Left lung (tissue), 10 donors: ENCODE data around the gene MAGI1. TPM values are rescaled to one million over a fixed set of nuclear protein-coding genes. Genes with fewer than 3 reads are reported as not detected.
A peak's percentile ranks its signal among the peaks of the same experiment; 100 is the strongest.

Experiments
- ATAC-seq: fragments of 200-7000 bp; cut with Tn5 transposase; one replicate; pipeline ENCODE4 v1.9.1; 2020; ENCODE audit warnings: moderate library complexity
- DNase-seq, 4 donors: peaks; one replicate each; pipeline ENCODE4 v3.0.0-alpha.2; 2013 to 2020
- H3K27ac ChIP-seq, 2 donors: fragments of 200-600 bp; sonication (generic) in 1 of 2; one replicate each; pipeline versions ENCODE4 v1.5.0 to v1.8.0; 2020 to 2021
- H3K27me3 ChIP-seq, 2 donors: fragments of 200-600 bp; sonication (generic) in 1 of 2; one replicate each; pipeline versions ENCODE4 v1.5.0 to v1.8.0; 2020 to 2021
- H3K36me3 ChIP-seq, 2 donors: fragments of 200-600 bp; sonication (generic) in 1 of 2; one replicate each; pipeline versions ENCODE4 v1.5.0 to v1.8.0; 2020 to 2021
- H3K4me1 ChIP-seq, 2 donors: fragments of 200-600 bp; one replicate each; pipeline ENCODE4 v1.8.0; 2021
- H3K4me3 ChIP-seq, 2 donors: fragments of 200-600 bp; sonication (generic) in 1 of 2; one replicate each; pipeline versions ENCODE4 v1.5.0 to v1.8.0; 2020 to 2021; ENCODE audit warnings: mild to moderate bottlenecking in 1 of 2
- H3K9me3 ChIP-seq, 2 donors: fragments of 200-600 bp; sonication (generic) in 1 of 2; one replicate each; pipeline versions ENCODE4 v1.5.0 to v1.8.0; 2020 to 2021
- CTCF ChIP-seq, 2 donors: fragments of 200-600 bp; sonication (generic) in 1 of 2; IDR thresholded peaks; one replicate each; pipeline versions ENCODE4 v1.5.0 to v1.8.0; 2021; ENCODE audit warnings: antibody characterized with exemption in 2 of 2
- intact Hi-C, 2 donors: fragments of 100-400 bp; cut with DNase I; formaldehyde crosslinking; loops; one replicate each; pipeline versions ENCODE4 v1.11.2 to v1.14.2; 2022
- polyA plus RNA-seq, 6 donors: library from polyadenylated mRNA; unstranded; fragments of 120-200 nt; gene quantifications; one replicate each; pipeline ENCODE4 v1.2.1, GENCODE V29; 2013; ENCODE audit not compliant: insufficient read length in 6 of 6
- total RNA-seq, 2 donors: library from RNA; stranded (reverse); fragmentation: NEBNext Ultra II Directional; extraction: Animal tissue kit (Norgen Biotek cat#: 25700); gene quantifications; one replicate each; pipeline ENCODE4 v1.2.1, GENCODE V29; 2021
- donor health status: DM: no; HTN: yes; CAD: no.
- donor health status: DM: no; HTN: no; CAD: no.

The MAGI1 gene
- total and polyA plus RNA-seq, 8 donors: 25.4 to 32.0 (median 28.7) TPM

- Histone ChIP-seq H3K4me1 (no peaks in the 10 kb centered on the region), H3K36me3 (no peaks in the 10 kb centered on the region), H3K27ac (no peak overlapping the region), H3K4me3 (no peak overlapping the region), H3K27me3 (no peaks in the 10 kb centered on the region), H3K9me3 (no peaks in the 10 kb centered on the region)
- ATAC-seq (peak; percentile 84), DNase-seq (no peak)
- no peak for TF ChIP-seq CTCF (IDR thresholded peaks at IDR 0.05)
- intact Hi-C loops: no loop called here
Observed at GRCh38 chr3:65888980-65889706, 149.6 kb downstream of the MAGI1 start.

GRCh38 chr3:65888196-65888595 is 150.5 kb downstream of the MAGI1 start:
- no peak overlapping the region for H3K27ac ChIP-seq
- H3K27me3 ChIP-seq: no peaks in the 10 kb centered on the region
- DNase-seq (no peak), ATAC-seq (no peak)
- peaks cover 4 to 6% of the 10 kb centered on the region in 2 donors for H3K4me1 ChIP-seq
- no peak for TF ChIP-seq CTCF (IDR thresholded peaks at IDR 0.05)
- intact Hi-C loops: no loop called here
- H3K4me3 ChIP-seq: no peak overlapping the region
- H3K36me3 ChIP-seq: no peaks in the 10 kb centered on the region
- H3K9me3 ChIP-seq: no peaks in the 10 kb centered on the region

- Histone ChIP-seq H3K4me3 (no peak overlapping the region), H3K9me3 (no peaks in the 10 kb centered on the region), H3K36me3 (no peaks in the 10 kb centered on the region), H3K27me3 (no peaks in the 10 kb centered on the region), H3K27ac (no peak overlapping the region), H3K4me1 (peaks cover 4 to 6% of the 10 kb centered on the region in 2 donors)
- intact Hi-C loops: no loop called here
- DNase-seq (no peak), ATAC-seq (no peak)
- no peak for TF ChIP-seq CTCF (IDR thresholded peaks at IDR 0.05)
Observed at GRCh38 chr3:65886391-65886790, 152.3 kb downstream of the MAGI1 start.

- no peak for TF ChIP-seq CTCF (IDR thresholded peaks at IDR 0.05)
- ATAC-seq (no peak), DNase-seq (no peak)
- intact Hi-C loops: no loop called here
- Histone ChIP-seq H3K36me3 (no peaks in the 10 kb centered on the region), H3K9me3 (no peaks in the 10 kb centered on the region), H3K4me3 (no peak overlapping the region), H3K4me1 (peaks cover 4 to 6% of the 10 kb centered on the region in 2 donors), H3K27ac (no peak overlapping the region), H3K27me3 (no peaks in the 10 kb centered on the region)
Observed at GRCh38 chr3:65884071-65884470, 154.6 kb downstream of the MAGI1 start.

GRCh38 chr3:65883613-65884012 is 155.1 kb downstream of the MAGI1 start:
- peak; percentile 57 for ATAC-seq

More at GRCh38 chr3:65883613-65884012, 155.1 kb downstream of the MAGI1 start:
- no peaks in the 10 kb centered on the region for H3K27me3 ChIP-seq
- TF ChIP-seq CTCF (IDR thresholded peaks at IDR 0.05): no peak
- H3K4me1 ChIP-seq: peaks cover 4 to 6% of the 10 kb centered on the region in 2 donors
- DNase-seq: no peak
- no peak overlapping the region for H3K4me3 ChIP-seq
- no peak overlapping the region for H3K27ac ChIP-seq
- no peaks in the 10 kb centered on the region for H3K9me3 ChIP-seq
- intact Hi-C loops: no loop called here
- no peaks in the 10 kb centered on the region for H3K36me3 ChIP-seq
